Activated CD4-positive, CD25-positive, alpha-beta regulatory T cell (primary cell): Measurements from ENCODE around the gene BABAM1.
A peak's percentile ranks its signal among the peaks of the same experiment; 100 is the strongest.

Experiments used
- DNase-seq, 4 experiments: peaks; one replicate each; lab custom pipeline; 2025; lab: John Stamatoyannopoulos, UW

BABAM1 gene

GRCh38 chr19:17323300-17323963 lies 56.2 kb downstream of the BABAM1 start:
- DNase-seq: no peak

- no peak for DNase-seq
Measured at GRCh38 chr19:17323964-17324332, 56.7 kb downstream of the BABAM1 start.

GRCh38 chr19:17324357-17325114 lies 57.3 kb downstream of the BABAM1 start:
- DNase-seq: no peak

GRCh38 chr19:17325133-17325532 lies 57.9 kb downstream of the BABAM1 start:
- no peak for DNase-seq

GRCh38 chr19:17325881-17326594 lies 58.8 kb downstream of the BABAM1 start:
- DNase-seq: no peak

GRCh38 chr19:17326595-17326966 lies 59.3 kb downstream of the BABAM1 start:
- DNase-seq: no peak

GRCh38 chr19:17327068-17327653 lies 59.9 kb downstream of the BABAM1 start:
- no peak for DNase-seq

GRCh38 chr19:17327654-17328516 lies 60.6 kb downstream of the BABAM1 start:
- peak; percentile 31 to 42 (median 36) for DNase-seq
